GM12878 (cell line): Measurements from ENCODE around the gene PBOV1.

Experiments used
- JUND ChIP-seq: IDR thresholded peaks from 2 replicates; pipeline ENCODE4 v1.6.1; 2012; ENCODE audit warnings: low read depth, mild to moderate bottlenecking, low read length, improper control_type of control experiment, moderate library complexity
- MTA3 ChIP-seq: IDR thresholded peaks from 2 replicates; pipeline ENCODE4 v1.6.1; 2012; ENCODE audit warnings: low read length, inconsistent platforms, borderline replicate concordance
- PML ChIP-seq: IDR thresholded peaks from 2 replicates; pipeline ENCODE4 v1.6.1; 2012; ENCODE audit warnings: low read length, inconsistent platforms
- RCOR1 ChIP-seq: conservative IDR thresholded peaks from 2 replicates; pipeline ENCODE4 v1.6.1; 2012; ENCODE audit warnings: low read depth, low read length, improper control_type of control experiment
- SMC3 ChIP-seq: IDR thresholded peaks from 2 replicates; pipeline ENCODE4 v1.6.1; 2011; ENCODE audit warnings: low read length, improper control_type of control experiment, borderline replicate concordance
- TAF1 ChIP-seq: IDR thresholded peaks from 2 replicates; pipeline ENCODE4 v1.6.1; 2011; ENCODE audit warnings: mild to moderate bottlenecking, low read depth, low read length, borderline replicate concordance
- TF ChIP-seq, protein P1 (sequence below), 3 experiments: IDR thresholded peaks in 2 of 3; conservative IDR thresholded peaks in 1 of 3; 2 replicates each; pipeline ENCODE4 v1.5.1; 2011; ENCODE audit warnings: low read depth in 3 of 3, low read length in 3 of 3, mild to moderate bottlenecking in 3 of 3, control low read depth in 2 of 3, moderate library complexity in 2 of 3, inconsistent platforms in 1 of 3, mixed read lengths in 1 of 3; ENCODE audit not compliant: control insufficient read depth in 2 of 3, insufficient read depth in 1 of 3; ENCODE audit errors: extremely low read depth in 1 of 3

DNA sequence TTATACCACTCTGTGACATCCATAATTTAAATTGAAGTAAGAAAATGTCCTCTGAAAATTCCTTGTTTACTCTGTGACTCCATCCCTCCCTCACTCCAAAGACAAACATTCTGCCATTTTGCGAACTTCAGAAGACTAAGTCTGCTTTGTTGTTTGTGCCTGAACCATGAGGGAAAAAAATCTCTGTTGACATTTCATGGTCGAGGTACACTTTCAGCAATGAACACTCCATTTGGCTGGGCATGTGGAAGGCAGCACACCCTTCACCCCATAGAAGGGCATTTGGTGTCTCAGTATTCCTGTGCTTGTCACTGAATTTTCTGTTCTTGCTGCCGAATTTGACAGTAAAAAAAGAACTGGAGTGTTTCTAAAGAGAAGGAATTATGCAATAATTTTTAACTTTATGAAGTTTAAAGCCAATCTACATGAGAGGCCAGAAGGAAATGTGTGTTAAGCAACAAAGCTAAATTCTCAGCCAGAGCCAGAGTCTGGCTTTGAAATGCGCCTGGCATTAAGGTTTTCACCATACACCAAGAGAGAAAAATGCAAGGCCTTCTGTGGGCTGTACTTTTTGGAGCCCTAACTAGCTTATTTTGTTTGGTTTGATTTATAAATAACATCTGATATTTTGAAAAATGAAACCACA lies 4.7 kb upstream of the PBOV1 start:
- TF ChIP-seq JUND (no peak), TAF1 (no peak), PML (no peak), RCOR1 (no peak), SMC3 (no peak), MTA3 (no peak)
- TF ChIP-seq, protein P1, sequence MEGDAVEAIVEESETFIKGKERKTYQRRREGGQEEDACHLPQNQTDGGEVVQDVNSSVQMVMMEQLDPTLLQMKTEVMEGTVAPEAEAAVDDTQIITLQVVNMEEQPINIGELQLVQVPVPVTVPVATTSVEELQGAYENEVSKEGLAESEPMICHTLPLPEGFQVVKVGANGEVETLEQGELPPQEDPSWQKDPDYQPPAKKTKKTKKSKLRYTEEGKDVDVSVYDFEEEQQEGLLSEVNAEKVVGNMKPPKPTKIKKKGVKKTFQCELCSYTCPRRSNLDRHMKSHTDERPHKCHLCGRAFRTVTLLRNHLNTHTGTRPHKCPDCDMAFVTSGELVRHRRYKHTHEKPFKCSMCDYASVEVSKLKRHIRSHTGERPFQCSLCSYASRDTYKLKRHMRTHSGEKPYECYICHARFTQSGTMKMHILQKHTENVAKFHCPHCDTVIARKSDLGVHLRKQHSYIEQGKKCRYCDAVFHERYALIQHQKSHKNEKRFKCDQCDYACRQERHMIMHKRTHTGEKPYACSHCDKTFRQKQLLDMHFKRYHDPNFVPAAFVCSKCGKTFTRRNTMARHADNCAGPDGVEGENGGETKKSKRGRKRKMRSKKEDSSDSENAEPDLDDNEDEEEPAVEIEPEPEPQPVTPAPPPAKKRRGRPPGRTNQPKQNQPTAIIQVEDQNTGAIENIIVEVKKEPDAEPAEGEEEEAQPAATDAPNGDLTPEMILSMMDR (IDR thresholded peaks at IDR 0.05 in 2 of 3, conservative IDR thresholded peaks at IDR 0.05 in 1 of 3; ENCODE audit: control insufficient read depth in 2 of 3, extremely low read depth in 1 of 3, insufficient read depth in 1 of 3, low read depth in 3 of 3, low read length in 3 of 3) = no peak
